PC-9 (cell line): ENCODE results near the gene NBPF3. TPM values are rescaled to one million over a fixed set of nuclear protein-coding genes. Genes with fewer than 3 reads are reported as not detected.

ENCODE experiments used
- BruUV-seq: library from RNA; stranded (reverse); fragments of 400-500 nt; replicated peaks from 2 replicates; lab custom pipeline; 2021; lab: Mats Ljungman, UMichigan
- CTCF ChIA-PET: fragments of 300-600 bp; sonication (Branson Sonifier 250); formaldehyde crosslinking; loops from one replicate; lab custom pipeline; 2022; ENCODE audit warnings: antibody characterized with exemption; lab: Charles Lee
- POLR2A ChIA-PET: fragments of 300-600 bp; sonication (Branson Sonifier 250); formaldehyde crosslinking; loops from one replicate; lab custom pipeline; 2022; ENCODE audit warnings: antibody characterized with exemption; ENCODE audit not compliant: unreplicated experiment; lab: Charles Lee
- DNase-seq, 2 experiments: peaks; one replicate each; pipeline versions ENCODE4 v3.0.0 to v3.0.0-alpha.2; 2015 to 2022; ENCODE audit warnings: mixed read lengths in 1 of 2
- H2AFZ ChIP-seq: fragments of 200-600 bp; sonication (generic); 2 replicates; pipeline ENCODE4 v1.8.1; 2017; ENCODE audit warnings: antibody characterized with exemption
- H3F3A ChIP-seq: fragments of 200-600 bp; sonication (generic); 2 replicates; pipeline ENCODE4 v1.8.1; 2017; ENCODE audit warnings: antibody characterized with exemption, mild to moderate bottlenecking, low read depth; ENCODE audit not compliant: insufficient read depth
- H3K27ac ChIP-seq: fragments of 200-600 bp; sonication (generic); 2 replicates; pipeline ENCODE4 v1.6.1; 2016; ENCODE audit warnings: mixed run types
- H3K27me3 ChIP-seq: fragments of 200-600 bp; sonication (generic); 2 replicates; pipeline ENCODE4 v1.6.1; 2016; ENCODE audit warnings: low read depth, mixed run types; ENCODE audit not compliant: insufficient read depth
- H3K36me3 ChIP-seq: fragments of 200-600 bp; sonication (generic); 2 replicates; pipeline ENCODE4 v1.6.1; 2016; ENCODE audit warnings: low read depth, mixed run types
- H3K4me1 ChIP-seq: fragments of 200-600 bp; sonication (generic); replicated peaks from 2 replicates; pipeline ENCODE4 v1.6.1; 2016; ENCODE audit warnings: mixed run types; ENCODE audit not compliant: insufficient read depth
- H3K4me2 ChIP-seq: fragments of 200-600 bp; sonication (generic); 2 replicates; pipeline ENCODE4 v1.6.1; 2017; ENCODE audit warnings: mixed run types
- H3K4me3 ChIP-seq: fragments of 200-600 bp; sonication (generic); 2 replicates; pipeline ENCODE4 v1.6.1; 2016; ENCODE audit warnings: mixed run types
- H3K79me2 ChIP-seq: fragments of 200-600 bp; sonication (generic); 2 replicates; pipeline ENCODE4 v1.6.1; 2017; ENCODE audit warnings: low read depth, mixed run types
- H3K9me2 ChIP-seq: fragments of 200-600 bp; sonication (generic); 2 replicates; pipeline ENCODE4 v1.8.1; 2017; ENCODE audit warnings: mild to moderate bottlenecking; ENCODE audit not compliant: insufficient read depth
- H3K9me3 ChIP-seq: fragments of 200-600 bp; sonication (generic); 2 replicates; pipeline ENCODE4 v1.8.1; 2016; ENCODE audit warnings: low read depth; ENCODE audit not compliant: insufficient read depth
- H4K20me1 ChIP-seq: fragments of 200-600 bp; sonication (generic); 2 replicates; pipeline ENCODE4 v1.8.1; 2017; ENCODE audit not compliant: insufficient read depth
- EZH2 ChIP-seq: fragments of 200-600 bp; sonication (generic); IDR thresholded peaks from 2 replicates; pipeline ENCODE4 v1.8.0; 2017; ENCODE audit warnings: antibody characterized with exemption, low read depth
- intact Hi-C: fragments of 100-400 bp; cut with micrococcal nuclease; formaldehyde crosslinking; loops from one replicate; pipeline ENCODE4 v1.10.0; 2022; ENCODE audit not compliant: unreplicated experiment
- total RNA-seq: library from RNA; stranded (reverse); gene quantifications from 2 replicates; pipeline ENCODE4 v1.2.3, GENCODE V29; 2021
- TF ChIP-seq, protein P1 (sequence below): fragments of 200-600 bp; sonication (generic); conservative IDR thresholded peaks from 2 replicates; pipeline ENCODE4 v1.6.1; 2017; ENCODE audit warnings: mixed run types, antibody characterized with exemption, mild to moderate bottlenecking, moderate library complexity

The NBPF3 gene
- total RNA-seq, 1 experiment from 2014 or later: 19.2 TPM

DNA sequence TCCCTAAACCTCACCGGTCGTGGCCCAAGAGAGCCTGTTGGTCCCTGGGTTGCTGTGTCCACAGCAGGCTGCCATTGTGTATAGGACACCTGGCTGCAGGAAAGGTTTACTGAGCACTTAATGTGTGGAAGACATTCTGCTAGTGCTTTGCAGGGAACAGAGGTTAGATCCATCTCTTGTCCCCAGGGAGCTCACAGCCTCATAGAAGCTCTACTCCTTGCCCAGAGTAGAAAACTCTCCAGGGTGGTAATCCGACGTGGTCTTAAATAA lies 52.4 kb downstream of the NBPF3 start:
- H3K9me3 ChIP-seq: no peaks in the 10 kb centered on the region
- no peak for TF ChIP-seq EZH2
- TF ChIP-seq, protein P1, sequence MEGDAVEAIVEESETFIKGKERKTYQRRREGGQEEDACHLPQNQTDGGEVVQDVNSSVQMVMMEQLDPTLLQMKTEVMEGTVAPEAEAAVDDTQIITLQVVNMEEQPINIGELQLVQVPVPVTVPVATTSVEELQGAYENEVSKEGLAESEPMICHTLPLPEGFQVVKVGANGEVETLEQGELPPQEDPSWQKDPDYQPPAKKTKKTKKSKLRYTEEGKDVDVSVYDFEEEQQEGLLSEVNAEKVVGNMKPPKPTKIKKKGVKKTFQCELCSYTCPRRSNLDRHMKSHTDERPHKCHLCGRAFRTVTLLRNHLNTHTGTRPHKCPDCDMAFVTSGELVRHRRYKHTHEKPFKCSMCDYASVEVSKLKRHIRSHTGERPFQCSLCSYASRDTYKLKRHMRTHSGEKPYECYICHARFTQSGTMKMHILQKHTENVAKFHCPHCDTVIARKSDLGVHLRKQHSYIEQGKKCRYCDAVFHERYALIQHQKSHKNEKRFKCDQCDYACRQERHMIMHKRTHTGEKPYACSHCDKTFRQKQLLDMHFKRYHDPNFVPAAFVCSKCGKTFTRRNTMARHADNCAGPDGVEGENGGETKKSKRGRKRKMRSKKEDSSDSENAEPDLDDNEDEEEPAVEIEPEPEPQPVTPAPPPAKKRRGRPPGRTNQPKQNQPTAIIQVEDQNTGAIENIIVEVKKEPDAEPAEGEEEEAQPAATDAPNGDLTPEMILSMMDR: no peak
- H3K4me2 ChIP-seq: no peak overlapping the region
- intact Hi-C loops: no loop called here
- no peaks in the 10 kb centered on the region for H3K79me2 ChIP-seq
- H3K36me3 ChIP-seq: no peaks in the 10 kb centered on the region
- ChIA-PET POLR2A (no interaction called here), CTCF (no interaction called here)
- H4K20me1 ChIP-seq: no peaks in the 10 kb centered on the region
- DNase-seq: no peak
- H3F3A ChIP-seq: no peaks in the 10 kb centered on the region
- no peaks in the 10 kb centered on the region for H3K27me3 ChIP-seq
- no peak overlapping the region for H3K4me3 ChIP-seq
- no peaks in the 10 kb centered on the region for H3K9me2 ChIP-seq
- H3K27ac ChIP-seq: no peak overlapping the region
- no peak overlapping the region for H2AFZ ChIP-seq
- no TSS peak for BruUV-seq
- no peaks in the 10 kb centered on the region for H3K4me1 ChIP-seq

DNA sequence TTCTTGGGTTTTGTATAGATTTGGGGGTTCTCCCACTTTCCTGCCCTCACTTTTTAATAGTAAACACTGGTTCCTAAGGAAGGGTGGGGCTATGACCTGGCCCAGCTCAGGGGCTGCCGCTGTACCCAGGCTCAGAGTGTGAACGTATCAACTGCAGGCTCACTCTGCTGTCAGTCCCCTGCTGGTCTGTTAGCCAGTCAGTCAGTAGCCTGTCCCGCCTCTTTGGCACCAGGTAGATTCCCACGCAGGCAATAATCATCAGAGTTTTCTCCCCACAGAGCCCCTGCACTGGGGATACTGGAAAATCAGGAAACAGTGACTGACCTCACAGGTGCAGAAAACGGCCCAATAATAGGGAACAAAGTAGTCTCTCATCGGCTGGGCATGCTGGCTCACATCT lies 54.3 kb downstream of the NBPF3 start:
- Histone ChIP-seq H3K36me3 (no peaks in the 10 kb centered on the region), H3K27me3 (no peaks in the 10 kb centered on the region), H3F3A (no peaks in the 10 kb centered on the region), H4K20me1 (no peaks in the 10 kb centered on the region), H3K9me2 (no peaks in the 10 kb centered on the region), H3K27ac (no peak overlapping the region), H2AFZ (no peak overlapping the region), H3K9me3 (no peaks in the 10 kb centered on the region), H3K4me1 (no peaks in the 10 kb centered on the region), H3K79me2 (no peaks in the 10 kb centered on the region), H3K4me3 (no peak overlapping the region), H3K4me2 (no peak overlapping the region)
- TF ChIP-seq EZH2: no peak
- TF ChIP-seq, protein P1: no peak
- no TSS peak for BruUV-seq
- ChIA-PET POLR2A (no interaction called here), CTCF (no interaction called here)
- no peak for DNase-seq
- intact Hi-C loops: no loop called here

DNA sequence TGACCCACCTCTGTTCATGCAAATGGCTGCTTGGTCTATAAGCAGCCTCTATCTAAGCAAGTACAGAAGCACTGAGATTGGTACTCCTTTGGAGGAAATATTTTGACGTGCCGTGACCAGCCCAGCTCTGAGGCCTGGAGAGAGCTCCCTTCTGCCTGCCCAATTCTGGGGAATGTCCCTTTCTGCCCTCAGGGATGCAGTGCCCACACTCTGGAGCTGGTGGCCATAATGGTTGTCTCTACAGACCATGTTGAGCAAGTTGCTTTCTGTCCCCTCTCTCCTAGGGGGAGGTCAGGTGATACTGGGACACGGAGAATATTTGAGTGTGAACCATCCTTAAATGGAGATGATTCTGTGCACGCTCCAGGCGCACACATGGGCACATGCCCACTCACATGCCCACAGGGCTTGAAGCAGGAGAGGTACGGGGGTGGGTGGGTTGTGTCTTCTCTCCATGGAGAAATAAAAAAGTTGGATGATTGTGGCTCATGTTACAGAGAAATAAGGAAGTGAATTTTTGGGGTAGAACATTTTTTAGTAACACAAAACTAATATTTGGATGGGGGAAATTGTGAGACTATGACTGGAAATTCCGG lies 55.4 kb downstream of the NBPF3 start:
- intact Hi-C loops: no loop called here
- Histone ChIP-seq H3K9me3 (no peaks in the 10 kb centered on the region; the same call in 1 of the 2 replicates), H4K20me1 (no peaks in the 10 kb centered on the region), H3K79me2 (no peaks in the 10 kb centered on the region), H3K27ac (no peak overlapping the region), H3K36me3 (no peaks in the 10 kb centered on the region), H3F3A (no peaks in the 10 kb centered on the region), H3K4me3 (no peak overlapping the region), H3K4me2 (no peak overlapping the region), H3K27me3 (no peaks in the 10 kb centered on the region), H3K9me2 (no peaks in the 10 kb centered on the region), H3K4me1 (no peaks in the 10 kb centered on the region), H2AFZ (no peak overlapping the region)
- TF ChIP-seq EZH2: no peak
- TF ChIP-seq, protein P1: no peak
- DNase-seq: no peak
- ChIA-PET CTCF (no interaction called here), POLR2A (no interaction called here)
- no TSS peak for BruUV-seq
